Colonic mucosa (tissue), 4 donors: ENCODE measurements around the gene CRKL. TPM values are rescaled to one million over a fixed set of nuclear protein-coding genes. Genes with fewer than 3 reads are reported as not detected.

Source experiments
- DNase-seq: peaks from one replicate; pipeline ENCODE4 v3.0.0-alpha.2; 2020
- H3K27ac ChIP-seq: fragments of 200-600 bp; one replicate; pipeline ENCODE4 v1.8.0; 2021
- H3K27me3 ChIP-seq: fragments of 200-600 bp; one replicate; pipeline ENCODE4 v1.8.0; 2021
- H3K36me3 ChIP-seq: fragments of 200-600 bp; one replicate; pipeline ENCODE4 v1.8.0; 2021
- H3K4me1 ChIP-seq: fragments of 200-600 bp; one replicate; pipeline ENCODE4 v1.8.0; 2021; ENCODE audit warnings: mild to moderate bottlenecking
- H3K4me3 ChIP-seq: fragments of 200-600 bp; one replicate; pipeline ENCODE4 v1.8.0; 2021
- H3K9ac ChIP-seq, 2 donors: one replicate each; pipeline ENCODE4 v1.7.0; 2013; ENCODE audit warnings: control low read depth in 2 of 2, low read depth in 2 of 2, low read length in 2 of 2
- H3K9me3 ChIP-seq: fragments of 200-600 bp; one replicate; pipeline ENCODE4 v1.8.0; 2021
- CTCF ChIP-seq: fragments of 200-600 bp; IDR thresholded peaks from one replicate; pipeline ENCODE4 v1.8.0; 2022; ENCODE audit warnings: antibody characterized with exemption, mild to moderate bottlenecking
- intact Hi-C: fragments of 100-400 bp; cut with DNase I; formaldehyde crosslinking; loops from one replicate; pipeline ENCODE4 v1.14.1; 2022
- total RNA-seq, 2 donors: library from RNA; stranded (reverse); fragmentation: NEBNext Ultra II Directional in 1 of 2; extraction: Animal tissue kit (Norgen Biotek cat#: 25700) in 1 of 2; gene quantifications; one replicate each; pipeline ENCODE4 v1.2.1, GENCODE V29; 2021
- donor health status: healthy.
- donor health status: DM: no; HTN: no; CAD: no.
- donor health status: DM: no; HTN: no; CAD: no.

The CRKL gene
- total RNA-seq, 2 donors from 2014 or later: 63.6 to 82.5 TPM

- DNase-seq: no peak
- Histone ChIP-seq H3K9me3 (no peaks in the 10 kb centered on the region), H3K27me3 (no peaks in the 10 kb centered on the region), H3K4me3 (no peak overlapping the region), H3K36me3 (no peaks in the 10 kb centered on the region), H3K9ac (no peak overlapping the region), H3K4me1 (no peaks in the 10 kb centered on the region), H3K27ac (no peak overlapping the region)
- intact Hi-C loops: loop anchor here (10.0 kb wide), 1 partner anchor 87 kb away; the partner anchor contains the start of gene AIFM3
- no peak for TF ChIP-seq CTCF
Observed at GRCh38 chr22:20877715-20878114, 39.5 kb upstream of the CRKL start.

- no peak for TF ChIP-seq CTCF
- no peak overlapping the region for H3K27ac ChIP-seq
Observed at GRCh38 chr22:20881231-20881630, 36.0 kb upstream of the CRKL start.

DNA sequence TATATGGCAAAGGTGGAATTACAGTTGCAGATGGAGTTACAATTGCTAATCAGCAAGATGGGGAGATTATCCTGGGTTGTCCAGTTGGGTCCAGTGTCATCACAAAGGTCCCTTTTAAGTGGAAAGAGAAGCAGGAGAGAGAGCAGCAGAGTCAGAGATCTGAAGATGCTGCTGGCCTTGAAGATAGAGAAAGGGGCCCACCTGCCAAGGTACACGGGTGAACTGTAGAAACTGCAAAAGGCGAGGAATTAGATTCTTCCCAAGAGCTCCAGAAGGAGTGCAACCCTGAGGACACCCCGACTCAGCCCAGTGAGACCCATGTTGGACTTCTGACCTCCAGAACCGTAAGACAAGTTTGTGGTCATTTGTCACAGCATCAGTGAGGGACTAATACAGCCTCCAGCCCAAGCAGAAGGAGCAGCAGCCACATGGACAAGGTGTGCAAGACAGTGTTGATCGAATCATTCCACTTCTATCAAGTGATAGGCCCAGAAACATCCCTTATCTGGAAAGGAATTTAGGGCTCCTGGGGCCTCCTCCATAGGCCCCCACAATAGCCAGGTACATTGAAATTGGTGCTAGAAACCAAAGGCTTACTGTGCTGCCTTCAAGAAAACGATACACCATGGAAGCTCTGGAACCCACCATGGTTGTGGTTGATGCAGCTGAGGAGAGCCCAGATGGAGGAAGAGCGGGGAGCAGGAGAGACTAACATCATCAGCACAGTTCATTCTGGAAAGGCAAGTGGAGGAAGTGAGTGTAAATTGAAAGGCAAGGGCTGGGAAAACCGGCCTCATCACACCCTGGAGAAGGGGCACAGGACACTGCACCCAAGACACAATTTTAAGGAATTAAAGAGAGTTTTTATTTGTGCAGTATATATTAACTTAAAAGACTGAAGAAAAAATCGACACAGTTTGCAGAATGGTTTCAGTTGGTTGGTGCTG is 35.1 kb upstream of the CRKL start:
- Histone ChIP-seq H3K9me3 (no peaks in the 10 kb centered on the region), H3K4me1 (peaks cover 13% of the 10 kb centered on the region), H3K9ac (no peak overlapping the region), H3K4me3 (no peak overlapping the region), H3K27me3 (no peaks in the 10 kb centered on the region), H3K36me3 (no peaks in the 10 kb centered on the region), H3K27ac (no peak overlapping the region)
- no peak for DNase-seq
- intact Hi-C loops: no loop called here
- no peak for TF ChIP-seq CTCF

More at GRCh38 chr22:20881231-20881630, 36.0 kb upstream of the CRKL start:
- Histone ChIP-seq H3K36me3 (no peaks in the 10 kb centered on the region), H3K9ac (no peak overlapping the region), H3K4me3 (no peak overlapping the region), H3K9me3 (no peaks in the 10 kb centered on the region), H3K27me3 (no peaks in the 10 kb centered on the region), H3K4me1 (peaks cover 12% of the 10 kb centered on the region)
- intact Hi-C loops: no loop called here
- no peak for DNase-seq

- intact Hi-C loops: no loop called here
- H3K36me3 ChIP-seq: no peaks in the 10 kb centered on the region
Observed at GRCh38 chr22:20882855-20883254, 34.4 kb upstream of the CRKL start.

DNA sequence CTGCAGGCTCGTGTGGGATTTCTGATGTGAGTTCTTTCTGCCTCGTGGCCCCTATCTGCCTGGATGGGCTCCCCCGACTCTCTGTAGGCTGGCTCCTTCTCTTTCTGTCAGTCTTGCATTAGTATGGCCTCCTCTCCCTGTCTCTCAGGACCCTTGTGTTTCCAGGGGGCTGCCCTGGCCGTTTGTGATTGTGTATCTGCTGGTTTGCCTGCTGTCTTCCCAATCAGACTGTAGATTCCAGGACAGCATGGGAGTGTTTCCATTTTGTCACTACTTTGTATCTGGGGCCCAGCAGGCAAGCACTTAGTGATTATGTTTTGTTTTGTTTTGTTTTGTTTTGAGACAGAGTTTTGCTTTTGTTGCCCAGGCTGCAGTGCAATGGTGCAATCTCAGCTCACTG is 32.8 kb upstream of the CRKL start:
- Histone ChIP-seq H3K36me3 (no peaks in the 10 kb centered on the region), H3K27me3 (no peaks in the 10 kb centered on the region)

More at GRCh38 chr22:20882855-20883254, 34.4 kb upstream of the CRKL start:
- TF ChIP-seq CTCF: no peak
- no peak overlapping the region for H3K27ac ChIP-seq
- no peak overlapping the region for H3K4me3 ChIP-seq
- H3K27me3 ChIP-seq: no peaks in the 10 kb centered on the region
- H3K9ac ChIP-seq: no peak overlapping the region
- no peaks in the 10 kb centered on the region for H3K9me3 ChIP-seq
- DNase-seq: no peak
- H3K4me1 ChIP-seq: peaks cover 13% of the 10 kb centered on the region

More for the DNA sequence above, 32.8 kb upstream of the CRKL start:
- H3K9me3 ChIP-seq: no peaks in the 10 kb centered on the region
- no peak overlapping the region for H3K27ac ChIP-seq
- no peak for DNase-seq
- intact Hi-C loops: no loop called here
- peaks cover 13% of the 10 kb centered on the region for H3K4me1 ChIP-seq
- H3K4me3 ChIP-seq: no peak overlapping the region
- TF ChIP-seq CTCF: no peak
- no peak overlapping the region for H3K9ac ChIP-seq
